Measurements from ENCODE around the gene DAND5. TPM values are rescaled to one million over a fixed set of nuclear protein-coding genes. Genes with fewer than 3 reads are reported as not detected.

The DAND5 gene
- total RNA-seq, 2 experiments from 2014 or later: 0.21 to 0.25 TPM

DNA sequence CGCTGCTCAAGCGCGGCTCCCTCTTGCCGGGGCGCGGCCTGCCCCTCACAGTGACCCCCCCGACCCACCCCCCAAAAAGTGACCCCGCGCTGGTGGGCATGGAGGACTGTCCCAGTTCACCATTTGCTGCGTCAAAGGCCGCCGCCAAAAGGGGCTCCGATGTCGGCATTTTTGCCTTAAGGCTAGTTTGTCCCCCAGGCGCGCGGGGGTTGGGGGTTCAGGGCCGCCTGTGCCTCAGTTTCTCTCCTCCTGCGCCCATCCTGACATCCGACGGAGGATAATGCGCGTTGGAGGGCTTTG lies 43.0 kb downstream of the DAND5 start:
- CTCF ChIA-PET: no interaction called here
- peak overlapping the region; percentile 79 for H3K27ac Mint-ChIP-seq

DNA sequence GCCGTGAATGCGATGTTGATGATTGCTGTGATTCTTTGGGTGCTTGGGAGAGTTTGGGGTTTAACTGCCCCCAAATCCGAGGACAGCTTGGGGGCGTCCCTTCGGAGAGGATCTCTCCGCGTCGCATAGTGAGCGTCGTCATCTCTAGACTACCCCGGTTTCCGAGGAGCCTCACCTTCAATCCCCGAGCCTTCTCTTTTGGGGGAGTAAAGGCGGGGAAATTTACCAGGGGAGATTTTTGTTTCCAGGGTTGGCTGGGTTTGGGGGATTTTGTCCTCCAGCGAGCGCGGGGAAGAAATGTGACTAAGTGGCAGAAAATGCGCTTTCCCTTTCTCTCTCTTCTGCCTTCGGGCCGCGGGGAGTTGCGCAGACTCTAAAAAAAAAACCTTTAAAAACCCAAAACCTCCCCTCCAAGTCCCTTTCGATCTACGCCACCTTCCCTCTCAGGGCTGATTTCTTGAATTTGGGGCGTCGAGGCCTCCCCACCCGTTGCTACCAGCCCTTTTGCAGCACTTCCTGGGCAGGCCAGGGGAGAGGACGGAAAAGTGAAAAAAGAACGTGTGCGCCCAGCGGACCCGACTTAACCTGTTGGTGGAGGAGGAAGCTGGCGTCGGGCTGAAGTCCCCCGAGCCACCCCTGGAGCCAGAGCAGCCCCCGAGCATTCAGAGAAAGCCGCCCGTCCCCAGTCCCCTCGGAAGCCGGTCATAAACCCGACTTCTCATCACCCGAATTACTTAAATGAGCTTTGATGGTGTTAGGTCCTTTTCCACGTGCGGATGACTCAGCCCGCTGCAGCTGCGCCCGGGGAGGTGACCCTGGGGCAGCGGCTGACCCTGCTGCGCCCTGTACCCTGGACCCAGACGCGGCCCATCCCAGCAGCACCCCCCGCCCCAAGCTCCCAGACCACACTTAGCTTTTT lies 43.6 kb downstream of the DAND5 start:
- intact Hi-C loops (cut with DNase I, micrococcal nuclease): loop anchor here in 1 of 2 experiments (1.0 to 2.0 kb wide), 2 partner anchors 18 to 85 kb away; partner anchors contain the start of gene NFIX
- peaks cover 22% of the 10 kb centered on the region for H3K4me1 Mint-ChIP-seq
- peak overlapping the region; percentile 72 for H3K4me3 Mint-ChIP-seq
- ChIA-PET POLR2A (interaction anchor here (0.6 to 0.7 kb wide), 2 partner anchors 73 to 75 kb away, joined by 3 to 5 read pairs; no protein-coding TSS in a partner anchor), CTCF (interaction anchor here (0.9 to 2.4 kb wide), 12 partner anchors 13 to 165 kb away, joined by 3 to 17 read pairs (median 4); no protein-coding TSS in a partner anchor)
- H3K27me3 Mint-ChIP-seq: peaks cover 63% of the 10 kb centered on the region
- peak overlapping the region; percentile 79 for H3K27ac Mint-ChIP-seq
- H3K36me3 Mint-ChIP-seq (ENCODE audit: low read depth): peaks cover 5% of the 10 kb centered on the region
- no peaks in the 10 kb centered on the region for H3K9me3 Mint-ChIP-seq (ENCODE audit: low read depth)
- peak; percentile 59 for ATAC-seq
- peak; percentile 67 for DNase-seq

More for the DNA sequence above, 43.0 kb downstream of the DAND5 start:
- Mint-ChIP-seq H3K4me1 (peaks cover 22% of the 10 kb centered on the region), H3K27me3 (peaks cover 62% of the 10 kb centered on the region), H3K9me3 (ENCODE audit: low read depth) (no peaks in the 10 kb centered on the region), H3K4me3 (peak overlapping the region; percentile 72), H3K36me3 (ENCODE audit: low read depth) (peaks cover 5% of the 10 kb centered on the region)
- ATAC-seq (no peak), DNase-seq (no peak)
- POLR2A ChIA-PET: no interaction called here
- intact Hi-C loops (cut with DNase I, micrococcal nuclease): loop anchor here in 1 of 2 experiments (2.0 kb wide), 1 partner anchor 18 kb away; the partner anchor contains the start of gene NFIX

DNA sequence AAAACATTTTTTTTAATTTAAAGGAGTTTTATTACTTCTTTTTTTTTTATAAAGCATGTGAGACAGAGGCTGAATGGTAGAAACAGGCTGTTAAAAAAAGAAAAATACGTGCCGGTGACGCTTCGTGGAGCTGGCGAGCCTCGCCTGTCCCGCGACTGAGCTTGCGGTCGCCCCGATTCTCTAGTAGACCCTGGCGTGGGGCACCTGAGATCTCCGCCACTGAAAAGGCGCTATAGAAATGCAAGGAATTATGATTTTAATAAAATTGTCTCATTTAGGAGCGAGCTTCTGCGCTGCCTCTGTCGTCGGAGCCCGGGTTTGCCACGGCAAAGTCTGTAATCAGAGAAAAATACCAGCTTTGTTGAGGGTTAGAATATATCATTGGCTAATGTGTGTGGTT lies 44.3 kb downstream of the DAND5 start:
- H3K27me3 Mint-ChIP-seq: peaks cover 63% of the 10 kb centered on the region
- H3K36me3 Mint-ChIP-seq (ENCODE audit: low read depth): peaks cover 5% of the 10 kb centered on the region
- H3K27ac Mint-ChIP-seq: peak overlapping the region; percentile 55
- no peaks in the 10 kb centered on the region for H3K9me3 Mint-ChIP-seq (ENCODE audit: low read depth)
- CTCF ChIA-PET: interaction anchor here (0.6 to 2.4 kb wide), 15 partner anchors 14 to 718 kb away, joined by 3 to 17 read pairs (median 4); no protein-coding TSS in a partner anchor
- peaks cover 22% of the 10 kb centered on the region for H3K4me1 Mint-ChIP-seq
- H3K4me3 Mint-ChIP-seq: peak overlapping the region; percentile 72
- intact Hi-C loops (cut with DNase I, micrococcal nuclease): loop anchor here in 1 of 2 experiments (1.0 to 2.0 kb wide), 2 partner anchors 19 to 85 kb away; partner anchors contain the start of gene NFIX
- DNase-seq (no peak), ATAC-seq (no peak)
- POLR2A ChIA-PET: interaction anchor here (0.6 to 0.7 kb wide), 2 partner anchors 72 to 76 kb away, joined by 3 to 5 read pairs; no protein-coding TSS in a partner anchor

DNA sequence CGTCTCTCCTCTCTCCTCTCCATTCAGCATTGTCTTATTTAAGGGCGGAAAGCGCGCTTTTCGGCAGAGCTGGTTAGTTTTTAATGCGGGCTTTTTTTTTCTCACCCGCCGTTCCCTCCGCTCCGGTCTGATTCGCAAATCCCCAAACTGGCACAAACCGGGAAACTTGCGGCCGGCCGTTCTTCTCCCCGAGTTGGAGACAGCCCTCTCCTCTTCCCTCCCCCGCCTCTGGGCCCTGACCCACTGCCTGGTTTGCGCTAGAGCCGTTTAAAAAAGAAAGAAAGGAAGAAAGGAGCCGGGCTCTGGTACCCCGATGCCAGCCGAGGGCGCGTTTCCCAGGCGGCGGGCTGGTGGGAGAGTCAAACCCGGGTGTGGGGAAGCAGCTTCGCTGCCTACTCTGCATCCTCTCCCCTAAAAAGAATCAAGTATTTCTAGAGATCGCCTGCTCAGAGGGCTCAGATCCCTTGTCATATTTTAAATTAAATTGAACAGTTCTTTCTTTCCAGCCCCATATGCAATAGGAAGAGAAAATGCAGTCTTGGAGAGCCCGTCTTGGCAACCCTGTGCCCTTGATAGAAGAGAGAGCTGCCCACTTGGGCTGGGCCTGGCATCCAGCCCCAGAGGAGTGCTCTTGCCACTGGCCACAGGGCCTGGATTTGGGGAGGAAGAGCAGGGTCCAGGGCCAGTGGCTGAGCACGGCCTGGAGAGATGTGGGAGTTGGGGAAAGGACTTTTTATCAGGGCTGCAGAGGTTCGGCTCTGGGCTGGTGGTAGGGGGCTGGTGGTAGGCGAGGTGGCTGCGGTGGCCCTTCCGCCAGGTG lies 44.9 kb downstream of the DAND5 start:
- Mint-ChIP-seq H3K9me3 (ENCODE audit: low read depth) (no peaks in the 10 kb centered on the region), H3K36me3 (ENCODE audit: low read depth) (peaks cover 2% of the 10 kb centered on the region), H3K27ac (no peak overlapping the region), H3K4me3 (peak overlapping the region; percentile 72), H3K27me3 (peaks cover 58% of the 10 kb centered on the region), H3K4me1 (peaks cover 22% of the 10 kb centered on the region)
- DNase-seq (no peak), ATAC-seq (no peak)
- ChIA-PET CTCF (interaction anchor here (0.6 to 2.4 kb wide), 15 partner anchors 14 to 717 kb away, joined by 3 to 17 read pairs (median 4); no protein-coding TSS in a partner anchor), POLR2A (no interaction called here)
- intact Hi-C loops (cut with DNase I, micrococcal nuclease): no loop called here

DNA sequence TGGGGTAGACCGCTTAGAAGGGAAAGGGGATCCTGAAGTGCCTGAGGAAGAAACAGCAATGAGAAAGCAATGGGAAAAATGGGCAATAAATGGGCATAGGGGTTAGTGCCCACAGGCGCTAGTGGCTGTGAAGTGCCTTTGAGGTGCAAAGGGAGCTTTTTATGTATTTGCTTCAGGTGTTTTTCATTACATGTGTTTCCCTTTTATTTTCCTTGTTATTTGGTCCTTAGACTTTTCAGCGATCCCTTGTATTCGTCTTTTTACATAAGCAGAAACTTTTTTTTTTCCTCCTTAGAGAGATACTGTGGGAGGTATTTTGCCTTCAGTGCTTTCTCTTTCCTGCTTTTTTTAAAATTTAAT lies 45.5 kb downstream of the DAND5 start:
- Mint-ChIP-seq H3K36me3 (ENCODE audit: low read depth) (peaks cover 2% of the 10 kb centered on the region), H3K4me3 (no peak overlapping the region), H3K27ac (no peak overlapping the region), H3K9me3 (ENCODE audit: low read depth) (no peaks in the 10 kb centered on the region), H3K4me1 (peaks cover 22% of the 10 kb centered on the region), H3K27me3 (peaks cover 58% of the 10 kb centered on the region)
- no peak for ATAC-seq
- POLR2A ChIA-PET: no interaction called here
- no peak for DNase-seq
- intact Hi-C loops (cut with DNase I, micrococcal nuclease): no loop called here
- CTCF ChIA-PET: interaction anchor here (1.7 to 2.4 kb wide), 3 partner anchors 14 to 49 kb away, joined by 13 to 17 read pairs (median 16); no protein-coding TSS in a partner anchor

DNA sequence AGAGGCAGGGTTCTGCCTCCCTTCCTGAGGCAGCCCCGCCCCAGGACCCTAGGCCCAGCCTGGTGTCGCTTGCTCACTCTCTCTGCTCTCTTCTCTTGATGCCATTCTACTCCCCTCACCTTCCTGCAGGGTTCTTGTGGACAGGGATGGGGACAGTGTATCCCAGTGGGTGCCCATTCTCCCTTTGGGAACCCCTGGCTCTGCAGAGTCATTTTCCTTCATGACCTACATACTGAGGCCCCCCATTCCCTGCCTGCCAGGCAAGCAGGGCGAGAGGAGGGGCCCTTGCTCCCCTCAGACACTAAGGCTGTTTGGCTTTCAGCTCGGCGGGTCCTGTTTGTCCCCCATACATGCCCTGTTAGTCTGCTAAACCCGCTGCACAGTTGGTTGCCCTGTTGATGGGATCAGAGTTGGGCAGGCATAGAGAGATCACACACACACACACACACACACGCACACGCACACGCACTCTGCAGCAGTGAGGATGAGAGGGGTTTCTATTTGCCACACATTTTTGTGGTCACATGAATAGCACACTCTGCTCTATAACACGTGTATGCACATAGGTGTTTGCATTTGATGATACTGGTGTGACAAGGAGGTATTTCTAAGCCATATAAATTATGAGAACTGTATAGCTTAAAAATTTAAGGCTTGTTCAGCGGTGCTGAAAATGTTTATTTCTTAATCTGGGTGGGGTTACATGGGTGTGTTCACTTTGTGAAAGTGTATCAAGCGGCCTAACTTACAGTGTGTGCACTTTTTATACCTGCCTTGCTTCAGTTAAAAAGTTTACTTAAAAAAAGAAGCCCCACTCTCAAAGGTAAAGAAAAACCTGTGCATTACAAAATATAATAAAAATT lies 46.2 kb downstream of the DAND5 start:
- Mint-ChIP-seq H3K27me3 (peaks cover 56% of the 10 kb centered on the region), H3K4me3 (no peak overlapping the region), H3K4me1 (peaks cover 22% of the 10 kb centered on the region), H3K9me3 (ENCODE audit: low read depth) (no peaks in the 10 kb centered on the region), H3K27ac (no peak overlapping the region), H3K36me3 (ENCODE audit: low read depth) (peaks cover 2% of the 10 kb centered on the region)
- DNase-seq: no peak
- intact Hi-C loops (cut with DNase I, micrococcal nuclease): no loop called here
- ChIA-PET CTCF (interaction anchor here (0.6 to 2.4 kb wide), 5 partner anchors 12 to 50 kb away, joined by 3 to 16 read pairs (median 4); no protein-coding TSS in a partner anchor), POLR2A (no interaction called here)
- no peak for ATAC-seq

DNA sequence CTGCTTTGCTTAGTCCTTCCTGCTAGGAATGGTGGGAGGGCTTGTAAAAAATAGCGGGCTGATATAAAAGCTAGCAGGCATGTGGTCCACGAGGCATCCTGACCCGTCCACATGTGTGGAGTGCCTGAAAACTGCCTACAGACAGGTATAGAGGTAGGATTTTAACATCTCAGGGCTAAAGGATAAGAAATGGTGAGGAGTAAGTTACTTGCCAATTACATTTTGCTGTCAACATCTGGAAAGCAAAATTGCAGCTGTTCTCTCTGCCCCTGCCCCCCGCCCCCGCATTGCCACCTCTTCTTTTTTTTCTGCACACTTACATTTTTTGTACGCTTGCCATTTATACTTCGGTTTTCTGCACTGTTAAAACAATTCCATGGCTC lies 46.9 kb downstream of the DAND5 start:
- no peaks in the 10 kb centered on the region for H3K9me3 Mint-ChIP-seq (ENCODE audit: low read depth)
- H3K27ac Mint-ChIP-seq: no peak overlapping the region
- CTCF ChIA-PET: interaction anchor here (1.0 to 1.2 kb wide), 2 partner anchors 11 to 45 kb away, joined by 3 to 4 read pairs; no protein-coding TSS in a partner anchor
- ATAC-seq: no peak
- H3K4me1 Mint-ChIP-seq: peaks cover 22% of the 10 kb centered on the region
- POLR2A ChIA-PET: no interaction called here
- no peak overlapping the region for H3K4me3 Mint-ChIP-seq
- H3K27me3 Mint-ChIP-seq: peaks cover 54% of the 10 kb centered on the region
- DNase-seq: no peak
- H3K36me3 Mint-ChIP-seq (ENCODE audit: low read depth): peaks cover 2% of the 10 kb centered on the region
- intact Hi-C loops (cut with DNase I, micrococcal nuclease): no loop called here

DNA sequence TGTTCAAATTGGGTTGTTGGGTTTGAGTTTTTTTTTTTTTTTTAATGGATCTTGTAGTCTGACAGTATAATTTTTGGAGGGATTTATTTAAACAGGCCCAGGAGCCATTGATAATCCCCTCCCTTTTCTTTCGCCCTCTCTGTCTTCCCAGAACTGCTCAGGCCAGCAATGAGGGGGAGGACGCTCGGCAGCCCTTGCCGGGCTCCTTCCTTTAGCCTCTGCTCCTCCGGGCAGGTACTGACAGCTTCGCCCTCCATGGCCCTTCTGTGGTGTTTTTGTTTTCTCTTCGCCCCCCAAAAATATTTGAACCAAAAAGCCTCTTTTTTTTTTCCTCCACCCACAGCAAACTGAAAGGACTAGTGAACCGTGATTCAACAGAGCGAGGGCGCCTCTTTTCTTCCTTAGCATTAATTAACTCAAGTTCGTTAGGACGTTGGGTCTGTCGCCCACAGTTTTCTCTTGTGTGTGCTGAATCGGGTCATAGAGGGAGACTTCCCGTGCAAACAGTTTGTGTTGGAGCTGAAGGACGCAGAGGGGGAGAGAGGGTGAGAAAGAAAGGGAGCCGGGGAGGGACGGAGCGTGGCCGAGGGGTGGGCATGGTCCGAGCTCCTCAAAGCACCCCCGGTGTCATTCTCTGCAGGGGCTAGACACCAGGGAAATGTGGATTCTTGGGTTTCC lies 47.4 kb downstream of the DAND5 start:
- Mint-ChIP-seq H3K4me3 (no peak overlapping the region), H3K27me3 (peaks cover 51% of the 10 kb centered on the region), H3K4me1 (peaks cover 18% of the 10 kb centered on the region), H3K27ac (no peak overlapping the region), H3K9me3 (ENCODE audit: low read depth) (no peaks in the 10 kb centered on the region), H3K36me3 (ENCODE audit: low read depth) (peaks cover 2% of the 10 kb centered on the region)
- no peak for ATAC-seq
- POLR2A ChIA-PET: no interaction called here
- no peak for DNase-seq
- intact Hi-C loops (cut with DNase I, micrococcal nuclease): no loop called here
- CTCF ChIA-PET: interaction anchor here (0.7 to 1.2 kb wide), 2 partner anchors 10 to 17 kb away, joined by 3 read pairs; no protein-coding TSS in a partner anchor

DNA sequence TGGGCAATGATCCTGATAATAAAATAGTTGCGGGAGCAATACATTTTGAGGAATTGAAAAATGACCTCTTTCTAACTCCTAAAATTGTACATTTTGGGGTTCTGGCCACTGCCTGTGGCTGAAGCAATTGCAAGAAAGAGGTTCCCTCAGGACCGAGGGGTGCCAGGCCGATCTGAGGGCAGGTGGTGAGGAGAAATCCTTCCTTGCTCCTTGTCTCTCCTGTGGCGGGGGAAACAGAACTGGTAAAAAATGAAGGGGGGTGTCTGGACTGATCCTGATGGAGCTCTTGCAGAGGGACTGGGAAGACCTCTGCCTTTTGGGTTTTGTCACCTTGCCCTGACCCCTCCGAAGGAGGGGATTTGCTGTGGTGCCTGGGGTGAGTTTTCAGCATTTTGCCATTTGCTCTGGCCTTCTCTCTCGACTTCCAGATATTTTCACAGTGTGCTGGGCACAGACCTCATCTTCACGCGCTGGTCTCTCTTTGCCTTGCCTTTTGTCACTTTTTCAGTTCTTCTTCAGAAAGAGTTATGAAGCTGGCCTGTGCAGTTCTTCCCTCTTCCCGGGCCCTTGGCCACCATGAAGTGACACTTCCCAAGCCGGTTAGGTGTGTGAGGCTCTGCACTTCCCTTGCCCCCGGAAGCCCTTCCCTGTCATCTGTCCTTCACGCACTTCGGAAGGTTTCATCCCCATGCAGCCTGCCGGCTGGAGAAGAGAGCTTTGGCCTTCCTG lies 48.1 kb downstream of the DAND5 start:
- no peak for DNase-seq
- CTCF ChIA-PET: interaction anchor here (0.6 to 1.1 kb wide), 3 partner anchors 17 to 77 kb away, joined by 3 to 4 read pairs (median 3); no protein-coding TSS in a partner anchor
- Mint-ChIP-seq H3K4me3 (no peak overlapping the region), H3K9me3 (ENCODE audit: low read depth) (no peaks in the 10 kb centered on the region), H3K27ac (no peak overlapping the region), H3K36me3 (ENCODE audit: low read depth) (peaks cover 2% of the 10 kb centered on the region), H3K27me3 (peaks cover 50% of the 10 kb centered on the region), H3K4me1 (peaks cover 18% of the 10 kb centered on the region)
- ATAC-seq: no peak
- POLR2A ChIA-PET: no interaction called here
- intact Hi-C loops (cut with DNase I, micrococcal nuclease): no loop called here

All from activated CD4-positive, alpha-beta T cell treated with anti-CD3 and anti-CD28 coated beads for 36 hours (primary cell).